GM20431 (cell line): ENCODE results near the gene SMARCB1.

ENCODE experiments used
- in situ Hi-C: fragments of 300-500 bp; cut with MseI, MboI; formaldehyde crosslinking; loops from one replicate; pipeline ENCODE4 v1.15.0; 2020; ENCODE audit warnings: low sequenced_read_pairs; ENCODE audit not compliant: unreplicated experiment

SMARCB1 gene

GRCh38 chr22:23760056-23760455 lies 26.7 kb upstream of the SMARCB1 start:
- in situ Hi-C loops = no loop called here

GRCh38 chr22:23762842-23763578 lies 23.8 kb upstream of the SMARCB1 start, which contains the start of gene C22orf15:
Gene C22orf15 (plus strand): TSS chr22:23762990. CDS start chr22:23763307, 317 bp downstream.
- in situ Hi-C loops = no loop called here

GRCh38 chr22:23763579-23763945 lies 23.2 kb upstream of the SMARCB1 start:
- in situ Hi-C loops = no loop called here

- in situ Hi-C loops = no loop called here
Measured at GRCh38 chr22:23763954-23764353, 22.8 kb upstream of the SMARCB1 start.

- in situ Hi-C loops = no loop called here
Measured at GRCh38 chr22:23764899-23765881, 21.6 kb upstream of the SMARCB1 start.

- in situ Hi-C loops = no loop called here
Measured at GRCh38 chr22:23767303-23767672, 19.5 kb upstream of the SMARCB1 start.

DNA sequence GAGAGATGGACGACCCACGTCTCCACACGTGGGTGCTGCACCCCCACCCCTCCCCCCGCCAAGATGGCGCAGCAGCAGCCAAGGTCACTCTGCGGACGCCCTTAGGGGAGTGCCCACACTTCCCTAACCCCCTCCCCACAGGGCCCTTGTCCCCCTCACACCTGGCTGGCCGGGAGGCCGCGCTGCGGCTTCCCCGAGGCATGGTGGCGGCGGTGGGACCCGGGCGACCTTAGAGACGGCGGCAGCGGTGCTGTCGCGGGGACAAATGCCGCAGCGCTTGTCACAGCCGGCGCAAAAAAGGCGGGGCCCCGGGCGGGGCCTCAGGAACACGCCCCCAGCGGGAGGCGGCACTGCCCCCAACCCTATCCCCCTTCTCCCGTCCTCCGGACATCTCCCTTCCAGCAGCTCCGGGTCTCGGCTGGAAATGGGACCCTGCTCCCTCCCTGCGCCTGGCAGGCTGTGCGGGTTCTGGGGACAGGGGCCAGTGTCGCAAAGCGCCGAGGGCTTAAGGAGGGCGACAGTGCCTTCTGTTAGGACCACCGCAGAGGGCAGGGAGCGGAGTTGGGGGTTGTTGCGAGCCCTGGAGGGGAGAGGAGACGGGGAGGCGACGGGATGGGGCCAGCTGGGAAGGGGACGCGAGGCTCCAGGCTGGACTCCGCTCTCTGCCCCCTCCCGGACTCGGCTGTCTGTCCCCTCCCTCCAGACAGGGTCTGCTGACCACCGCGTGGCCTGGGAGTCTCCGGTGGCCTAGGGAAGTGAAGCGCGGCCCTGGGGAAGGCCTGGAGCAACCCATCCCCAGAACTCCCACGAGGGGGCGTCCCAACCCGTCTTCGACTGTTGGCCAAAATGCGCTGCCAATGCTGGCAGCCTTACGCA lies 18.9 kb upstream of the SMARCB1 start, which contains the start of gene CHCHD10:
CHCHD10 (minus strand) TSS at position 300 of the 876 bp plus-strand sequence; CDS start at position 202, 98 bp downstream.
- in situ Hi-C loops = no loop called here

DNA sequence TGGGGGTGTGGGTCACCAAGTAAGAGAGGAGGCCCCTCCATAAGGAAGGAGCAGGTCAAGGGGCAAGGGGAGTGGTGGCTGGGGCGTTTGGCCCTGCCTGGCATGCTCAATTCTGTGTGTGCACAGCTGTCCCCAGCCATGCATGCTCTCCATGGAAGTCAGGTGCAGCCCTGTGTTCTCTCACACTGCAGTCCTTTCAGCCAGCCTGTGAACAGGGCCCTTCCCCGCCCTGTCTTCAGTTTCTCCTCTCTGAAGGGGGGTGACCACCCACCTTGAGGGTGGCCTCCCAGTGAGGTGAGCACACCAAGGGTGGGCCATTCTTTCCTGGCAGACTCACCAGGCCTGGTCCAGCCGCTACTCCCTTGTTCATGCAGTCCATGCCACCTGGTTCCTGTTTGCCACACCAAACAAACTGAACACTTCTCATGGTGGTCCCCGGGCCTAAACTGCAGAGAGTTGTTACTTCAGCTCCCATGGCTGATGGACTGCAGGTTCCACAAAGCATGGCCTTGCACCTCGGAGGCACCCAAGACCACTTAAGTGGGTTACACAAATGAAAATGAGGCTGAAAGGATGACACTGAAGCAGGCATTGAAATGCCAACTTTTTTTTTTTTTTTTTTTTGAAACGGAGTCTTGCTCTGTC lies 17.3 kb upstream of the SMARCB1 start:
- in situ Hi-C loops = no loop called here

- in situ Hi-C loops = no loop called here
Measured at GRCh38 chr22:23772315-23772648, 14.5 kb upstream of the SMARCB1 start.

GRCh38 chr22:23772649-23773473 lies 13.9 kb upstream of the SMARCB1 start, which contains the start of gene MMP11:
Gene MMP11 (plus strand): TSS chr22:23772849. CDS start chr22:23772871, 22 bp downstream.
- in situ Hi-C loops = no loop called here

GRCh38 chr22:23773483-23774113 lies 13.2 kb upstream of the SMARCB1 start:
- in situ Hi-C loops = no loop called here

DNA sequence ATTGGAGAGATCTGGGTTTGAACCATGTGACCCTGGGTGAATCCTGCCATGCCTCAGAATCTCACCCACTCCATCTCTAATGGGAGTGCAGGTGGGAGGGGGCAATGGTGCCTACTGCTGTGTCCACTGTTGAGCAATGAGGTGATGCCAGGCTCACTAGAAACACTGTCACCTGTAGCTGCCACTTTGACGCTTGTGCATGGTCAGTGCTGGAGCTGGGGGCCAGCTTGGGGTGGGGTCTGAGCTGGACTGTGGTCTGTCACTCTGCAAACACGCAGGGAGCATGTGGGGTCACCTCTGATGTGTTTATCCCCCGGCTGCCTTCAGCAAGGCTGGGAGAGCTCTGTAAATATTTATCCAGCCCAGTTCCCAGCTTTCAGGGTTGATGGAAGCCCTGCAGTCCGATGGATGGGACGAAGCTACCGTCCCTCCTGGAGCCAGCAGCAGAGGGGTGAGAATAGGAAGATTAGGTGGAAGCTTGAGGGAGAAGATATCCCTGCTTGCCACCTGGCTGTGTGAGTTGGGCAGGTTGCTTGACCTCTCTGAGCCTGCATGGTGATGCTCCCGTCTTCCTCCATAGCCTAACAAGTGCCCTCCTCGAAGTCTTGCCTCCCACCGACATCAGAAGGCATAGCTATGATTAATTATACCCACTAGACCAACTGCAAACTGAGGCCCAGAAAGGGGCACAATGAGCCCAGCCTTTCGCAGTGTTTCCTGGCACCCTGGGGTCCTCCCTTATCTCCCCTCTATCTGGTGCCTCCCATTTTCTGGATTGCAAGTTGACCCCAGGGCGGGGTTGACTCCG lies 12.4 kb upstream of the SMARCB1 start:
- in situ Hi-C loops = no loop called here

GRCh38 chr22:23774922-23775436 lies 11.8 kb upstream of the SMARCB1 start:
- in situ Hi-C loops = no loop called here

DNA sequence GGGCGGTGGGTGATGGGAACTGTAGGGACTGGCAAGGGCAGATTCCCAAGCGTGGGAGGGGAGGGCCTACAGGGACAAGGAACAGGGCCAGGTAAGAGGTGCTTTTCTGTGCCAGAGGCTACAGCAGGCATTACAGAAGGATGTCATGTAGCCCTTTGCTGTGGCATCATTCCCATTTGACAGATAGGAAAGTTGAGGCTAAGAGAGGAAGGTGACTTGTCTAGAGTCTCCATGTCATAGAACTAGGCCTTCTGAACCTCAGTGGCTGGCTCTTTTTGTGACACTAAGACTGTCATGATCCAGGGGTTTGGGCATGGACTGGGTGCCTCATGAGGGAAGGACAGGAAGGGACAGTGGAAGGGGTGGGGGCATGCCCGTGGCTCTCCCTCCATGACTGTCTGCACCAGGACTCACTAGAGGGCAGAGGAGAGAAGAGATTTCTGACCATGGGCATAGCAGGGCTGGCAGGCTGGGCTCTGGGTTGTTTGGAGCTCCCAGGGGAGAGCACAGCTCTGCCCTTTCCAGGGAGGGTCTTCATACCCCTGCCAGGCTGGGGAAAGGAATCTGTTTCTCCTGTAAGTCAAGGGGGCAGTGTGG lies 10.9 kb upstream of the SMARCB1 start:
- in situ Hi-C loops = no loop called here

GRCh38 chr22:23777776-23778576 lies 8.8 kb upstream of the SMARCB1 start:
- in situ Hi-C loops = no loop called here

GRCh38 chr22:23778577-23778900 lies 8.2 kb upstream of the SMARCB1 start:
- in situ Hi-C loops = no loop called here
